Transverse colon (tissue), 4 donors: ENCODE results near the gene ALPP. TPM values are rescaled to one million over a fixed set of nuclear protein-coding genes. Genes with fewer than 3 reads are reported as not detected.

Experiments
- DNase-seq: peaks from one replicate; pipeline ENCODE4 v3.0.0-alpha.2; 2019
- H3K27ac ChIP-seq, 4 donors: fragments of 200-600 bp; sonication (generic); 2 replicates each; pipeline ENCODE4 v1.5.1; 2016 to 2018; ENCODE audit warnings: inconsistent platforms in 4 of 4
- H3K27me3 ChIP-seq: fragments of 200-600 bp; sonication (generic); 2 replicates; pipeline ENCODE4 v1.5.1; 2017; ENCODE audit warnings: inconsistent platforms
- H3K36me3 ChIP-seq, 4 donors: fragments of 200-600 bp; sonication (generic); 2 replicates each; pipeline ENCODE4 v1.5.1; 2017 to 2019; ENCODE audit warnings: inconsistent platforms in 4 of 4
- H3K4me1 ChIP-seq, 4 donors: fragments of 200-600 bp; sonication (generic); 2 replicates each; pipeline ENCODE4 v1.5.1; 2017 to 2020; ENCODE audit warnings: inconsistent platforms in 4 of 4
- H3K4me3 ChIP-seq, 4 donors: fragments of 200-600 bp; sonication (generic); 1 replicate in 1 of 4; 2 replicates in 3 of 4; pipeline versions ENCODE4 v1.5.1 to v1.6.1; 2017 to 2019; ENCODE audit warnings: inconsistent platforms in 4 of 4
- H3K9me3 ChIP-seq, 2 donors: fragments of 200-600 bp; sonication (generic); 2 replicates each; pipeline ENCODE4 v1.5.1; 2017 to 2019; ENCODE audit warnings: inconsistent platforms in 2 of 2
- CTCF ChIP-seq, 5 experiments: fragments of 200-600 bp in 3 of 5; fragments of 450-650 bp in 2 of 5; sonication (generic) in 3 of 5; IDR thresholded peaks; 1 replicate in 2 of 5; 2 replicates in 3 of 5; pipeline ENCODE4 v1.5.1; 2016 to 2017; ENCODE audit warnings: antibody characterized with exemption in 5 of 5, inconsistent platforms in 3 of 5, mild to moderate bottlenecking in 2 of 5, moderate library complexity in 1 of 5
- EP300 ChIP-seq: sonication (generic); formaldehyde crosslinking; IDR thresholded peaks from one replicate; pipeline ENCODE4 v1.6.1; 2017; ENCODE audit warnings: antibody characterized with exemption, low read depth
- POLR2A ChIP-seq: fragments of 450-650 bp; IDR thresholded peaks from one replicate; pipeline ENCODE4 v1.6.1; 2016; ENCODE audit warnings: antibody characterized with exemption, mild to moderate bottlenecking, moderate library complexity
- POLR2AphosphoS5 ChIP-seq, 3 donors: sonication (generic); formaldehyde crosslinking; IDR thresholded peaks; one replicate each; pipeline ENCODE4 v1.6.1; 2016; ENCODE audit warnings: antibody characterized with exemption in 3 of 3
- WGBS, 2 donors: methylation state at CpG; one replicate each; pipeline ENCODE4 v1.1.5; 2018; ENCODE audit warnings: low coverage in 1 of 2; 5-methylcytosine and 5-hydroxymethylcytosine counted together
- in situ Hi-C, 4 donors: fragments of 200-750 bp; cut with MboI; loops; one replicate each; pipeline versions ENCODE4 v1.15.0 to v1.15.1; 2017; ENCODE audit warnings: low sequenced_read_pairs in 3 of 4, low pct_ligation_motif_present in 1 of 4, low pct_unique_long_range_greater_than_20kb in 1 of 4
- intact Hi-C: fragments of 100-400 bp; cut with DNase I; formaldehyde crosslinking; loops from one replicate; pipeline ENCODE4 v1.15.1; 2023; ENCODE audit warnings: low total_unique reads
- small RNA-seq, 4 donors: library from RNA; depleted of rRNA; stranded (forward); fragments of <200 nt; gene quantifications; one replicate each; pipeline ENCODE3, GENCODE V24; 2016
- total RNA-seq, 4 donors: library from RNA; depleted of rRNA; stranded (reverse); fragments of >200 nt; gene quantifications; one replicate each; pipeline ENCODE4 v1.1.0, GENCODE V29; 2016

ALPP gene
- total RNA-seq, 4 donors from 2014 or later: not detected

GRCh38 chr2:232431705-232432590, 53.4 kb downstream of the ALPP start:
- no peak for TF ChIP-seq POLR2A
- no peak for TF ChIP-seq CTCF (IDR thresholded peaks at IDR 0.05)
- TF ChIP-seq POLR2AphosphoS5 (IDR thresholded peaks at IDR 0.05): no peak
- no peak for TF ChIP-seq EP300
- in situ Hi-C loops: loop anchor here in 2 of 4 donors (10.0 to 25.0 kb wide), 3 partner anchors 87 to 527 kb away; no protein-coding TSS in a partner anchor
- H3K9me3 ChIP-seq: no peaks in the 10 kb centered on the region
- no peak overlapping the region for H3K4me3 ChIP-seq
- intact Hi-C loops: no loop called here
- DNase-seq: no peak
- no peak overlapping the region for H3K27ac ChIP-seq
- H3K36me3 ChIP-seq: no peaks in the 10 kb centered on the region
- no peaks in the 10 kb centered on the region for H3K4me1 ChIP-seq
- 84% methylated on average over 16 of the region's 16 CpGs; no CpG with 5 or more reads in 1 of the 2 donors for WGBS, 2 donors
- peaks cover 8% of the 10 kb centered on the region for H3K27me3 ChIP-seq

Small RNA genes lying within 50 kb of the gene (small RNA-seq; reads per million reads assigned to genes)
- 0 reads per million in 4 donors for gene AC068134.3
- gene AC068134.4: 0 reads per million in 4 donors

Other genes with a start within 250 kb of the ALPP start
- not detected for gene ALPG, start 28.1 kb downstream of the ALPP start, total RNA-seq
- gene ALPI, start 77.4 kb downstream of the ALPP start, total RNA-seq: 10 to 100 TPM in 3 of 4 donors, 1 to 10 TPM in 1; 4.2 to 50.9 (median 25.9) TPM
- not detected for gene ECEL1, start 109.1 kb downstream of the ALPP start, total RNA-seq
- not detected for gene PRSS56, start 141.6 kb downstream of the ALPP start, total RNA-seq
- gene CHRND, start 147.4 kb downstream of the ALPP start, total RNA-seq: not detected
- gene CHRNG, start 160.9 kb downstream of the ALPP start, total RNA-seq: not detected
- 10 to 100 TPM in 2 of 4 donors, 1 to 10 TPM in 2; 4.6 to 23.1 (median 11.9) TPM for gene TIGD1, start 171.8 kb downstream of the ALPP start, total RNA-seq
- 1,000 to 10,000 TPM in 1 of 4 donors, 10 to 100 TPM in 3; 46.0 to 2,324 (median 55.7) TPM for gene EIF4E2, start 171.9 kb downstream of the ALPP start, total RNA-seq